HG03457 (cell line): ENCODE results near the gene FOXL2NB.

Source experiments
- ATAC-seq: cut with Tn5 transposase; IDR thresholded peaks from one replicate; pipeline ENCODE4 v1.9.1; 2021; ENCODE audit warnings: moderate number of reproducible peaks; ENCODE audit not compliant: unreplicated experiment

Gene FOXL2NB

DNA sequence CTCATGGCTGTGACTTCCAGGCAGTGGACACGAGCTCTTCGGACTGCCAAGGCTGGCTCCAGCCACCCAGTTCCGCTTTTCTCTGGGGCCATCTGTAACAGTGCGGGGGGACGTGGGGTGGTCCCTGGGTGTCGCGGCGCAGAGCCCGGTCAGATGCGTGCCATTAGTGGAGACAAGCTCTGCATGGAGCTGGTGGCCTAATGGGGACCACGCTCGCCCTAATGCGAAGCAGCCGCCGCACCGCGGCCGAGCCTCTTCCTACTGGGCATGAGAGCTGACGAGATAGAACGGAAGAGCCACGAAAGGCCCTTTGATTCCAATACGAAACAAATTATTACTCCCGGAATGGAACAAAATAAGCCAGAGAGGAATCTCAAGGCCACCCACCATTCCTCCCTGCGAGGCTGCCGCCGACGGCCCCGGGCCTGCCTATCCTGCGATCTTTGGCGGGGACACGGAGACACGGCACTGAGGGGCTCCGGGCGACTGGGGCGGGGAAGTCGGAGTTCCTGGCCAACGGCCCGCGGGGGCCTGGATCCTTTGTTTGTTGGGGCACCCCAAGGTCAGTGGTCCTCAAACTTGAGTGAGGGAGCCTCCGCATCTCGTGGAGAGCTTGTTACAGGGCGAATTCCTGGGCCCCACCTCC lies 18.2 kb upstream of the FOXL2NB start:
- no peak for ATAC-seq

- ATAC-seq = no peak
Observed at GRCh38 chr3:138933068-138933668, 13.8 kb upstream of the FOXL2NB start.

- ATAC-seq = no peak
Observed at GRCh38 chr3:138933981-138934691, 12.9 kb upstream of the FOXL2NB start.

- no peak for ATAC-seq
Observed at GRCh38 chr3:138935505-138935862, 11.5 kb upstream of the FOXL2NB start.

DNA sequence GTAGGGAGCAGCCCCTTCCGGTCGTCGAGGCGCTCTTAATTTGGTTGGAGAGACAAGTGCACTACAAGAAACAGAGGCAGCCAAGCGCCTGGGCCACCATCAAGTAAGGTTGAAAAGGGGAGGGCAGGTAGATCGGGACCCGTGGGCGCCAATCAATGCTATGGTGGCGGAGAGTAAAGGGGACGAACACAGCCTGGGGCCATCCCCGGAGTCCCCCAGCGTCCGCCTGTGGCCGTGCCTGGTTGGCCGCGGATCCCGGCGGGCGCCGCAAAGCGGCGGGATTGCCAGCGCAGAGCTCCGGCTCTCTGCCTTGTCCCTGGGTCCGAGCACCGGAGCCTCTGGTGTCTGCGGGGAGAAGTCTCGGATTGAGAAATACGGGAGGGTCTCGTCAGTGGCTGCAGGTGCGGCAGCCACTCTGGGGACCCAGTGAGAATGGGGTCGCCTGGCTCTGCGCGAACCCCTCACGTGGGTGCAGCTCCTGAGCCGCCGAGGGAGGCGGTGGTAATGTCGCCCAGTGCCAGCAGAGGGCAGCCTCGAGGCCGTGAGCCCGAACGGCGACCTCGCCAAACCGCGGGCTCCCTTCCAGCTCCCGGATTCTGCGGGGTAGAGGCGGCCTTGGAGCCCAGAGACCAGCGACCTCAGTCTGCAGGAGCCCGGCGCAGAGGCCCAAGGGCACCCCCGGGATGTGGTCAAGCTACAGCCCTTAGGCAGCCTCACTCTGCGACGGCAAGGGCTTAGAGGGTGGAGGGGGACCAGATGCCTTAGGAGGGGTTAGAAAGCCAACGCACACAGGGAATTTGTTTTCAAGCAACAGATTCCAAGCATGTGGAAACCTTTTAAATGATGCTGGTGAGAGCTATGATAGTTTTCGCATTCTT lies 10.9 kb upstream of the FOXL2NB start:
- no peak for ATAC-seq

DNA sequence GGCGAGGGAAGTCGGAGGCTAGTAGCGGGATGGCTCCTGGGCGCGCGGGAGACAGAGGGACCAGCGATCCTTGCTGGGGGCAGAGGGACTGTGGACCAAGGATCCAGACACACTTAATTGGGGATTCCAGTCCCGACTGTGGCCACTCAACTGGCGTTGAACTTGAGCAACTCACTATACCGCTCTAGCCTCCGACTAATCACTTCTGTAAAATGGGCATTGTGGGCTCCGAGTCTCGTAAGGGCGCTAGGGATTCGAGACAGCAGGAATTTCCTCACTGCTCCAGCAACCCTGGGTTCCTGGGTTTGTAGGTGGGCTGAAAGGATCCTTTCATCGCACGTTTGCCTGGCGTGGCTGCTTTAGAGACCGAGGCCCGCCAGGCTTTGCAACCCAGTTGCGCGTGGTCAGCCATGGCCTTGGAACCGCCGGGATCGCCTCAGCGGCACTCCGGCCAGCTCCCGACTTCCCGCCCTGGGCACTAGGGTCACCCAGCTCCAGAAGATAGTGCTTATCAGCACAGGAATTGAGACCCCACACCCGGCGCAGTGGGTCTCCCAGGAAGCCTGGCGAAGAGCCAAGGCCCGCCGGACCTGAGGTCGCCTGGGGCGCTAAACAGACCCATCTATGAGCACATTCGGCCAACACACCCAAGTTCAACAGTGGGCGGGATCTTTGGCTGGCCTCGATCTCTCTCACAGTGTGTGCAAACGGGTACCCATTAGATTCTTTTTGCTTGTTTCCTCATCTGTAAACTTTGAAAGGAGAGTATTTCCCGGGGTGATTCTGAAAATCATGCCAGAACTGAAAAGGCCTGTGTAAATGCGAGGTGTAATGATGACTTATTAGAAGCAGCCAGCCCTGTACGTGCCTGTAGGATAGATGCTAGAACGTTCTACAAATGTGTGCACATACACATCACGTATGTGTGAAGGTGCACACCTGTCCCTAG lies 10.0 kb upstream of the FOXL2NB start:
- ATAC-seq = no peak

- ATAC-seq = no peak
Observed at GRCh38 chr3:138937690-138938055, 9.3 kb upstream of the FOXL2NB start.

- ATAC-seq = no peak
Observed at GRCh38 chr3:138938056-138938876, 8.8 kb upstream of the FOXL2NB start.

- ATAC-seq = no peak
Observed at GRCh38 chr3:138938877-138939560, 8.0 kb upstream of the FOXL2NB start.

DNA sequence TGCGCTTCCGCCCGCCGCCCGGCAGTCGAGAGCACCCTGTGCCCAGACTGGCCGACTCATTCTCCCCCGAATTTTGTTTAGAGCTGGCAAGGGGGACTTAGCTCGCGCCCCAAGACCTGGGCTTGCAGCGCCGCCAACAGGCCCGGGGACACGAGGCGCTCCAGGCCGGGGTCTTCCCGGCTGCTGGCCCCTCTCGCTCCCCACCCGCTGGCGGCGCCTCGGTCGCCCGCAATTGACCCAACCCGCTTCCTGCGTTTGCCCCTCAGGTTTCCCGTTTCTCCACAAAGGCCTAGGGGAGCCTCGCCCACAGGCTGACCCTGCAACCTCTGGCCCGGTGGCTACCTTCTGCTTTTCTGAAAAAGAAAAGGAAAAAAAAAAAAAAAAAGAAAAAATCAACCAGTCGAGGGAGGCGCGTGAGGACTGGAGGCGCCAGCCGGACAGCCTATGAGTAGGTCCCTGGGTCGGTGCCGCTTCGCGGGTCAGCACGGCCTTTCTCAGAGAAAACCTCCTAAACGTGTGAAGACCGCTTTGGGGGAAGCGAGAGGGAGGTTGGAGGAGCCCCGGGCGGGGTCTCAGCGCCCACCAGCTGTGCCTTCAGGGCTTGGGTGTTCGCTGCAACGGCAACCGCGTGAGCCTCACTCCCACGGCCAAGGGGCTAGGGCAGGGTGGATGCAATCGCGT lies 7.3 kb upstream of the FOXL2NB start:
- no peak for ATAC-seq

DNA sequence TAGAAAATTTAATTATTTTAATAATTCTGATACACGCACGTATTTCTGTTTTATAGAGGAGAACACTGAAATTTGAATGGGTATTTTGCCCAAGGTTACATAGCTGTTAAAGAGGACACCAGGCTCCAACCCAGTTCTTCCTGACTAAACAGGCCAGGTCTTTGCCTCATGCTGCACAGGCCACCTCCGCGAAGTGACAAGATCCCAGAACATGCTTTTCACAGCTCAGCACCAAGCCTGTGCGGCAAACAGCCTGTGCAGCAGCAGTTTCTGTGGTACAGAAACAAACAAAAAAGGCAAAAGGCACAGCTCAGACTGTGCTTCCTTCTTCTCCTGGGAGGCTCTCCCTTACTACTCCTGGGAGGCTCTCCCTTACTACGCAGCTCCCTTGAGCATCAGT lies 6.6 kb upstream of the FOXL2NB start:
- ATAC-seq = no peak

DNA sequence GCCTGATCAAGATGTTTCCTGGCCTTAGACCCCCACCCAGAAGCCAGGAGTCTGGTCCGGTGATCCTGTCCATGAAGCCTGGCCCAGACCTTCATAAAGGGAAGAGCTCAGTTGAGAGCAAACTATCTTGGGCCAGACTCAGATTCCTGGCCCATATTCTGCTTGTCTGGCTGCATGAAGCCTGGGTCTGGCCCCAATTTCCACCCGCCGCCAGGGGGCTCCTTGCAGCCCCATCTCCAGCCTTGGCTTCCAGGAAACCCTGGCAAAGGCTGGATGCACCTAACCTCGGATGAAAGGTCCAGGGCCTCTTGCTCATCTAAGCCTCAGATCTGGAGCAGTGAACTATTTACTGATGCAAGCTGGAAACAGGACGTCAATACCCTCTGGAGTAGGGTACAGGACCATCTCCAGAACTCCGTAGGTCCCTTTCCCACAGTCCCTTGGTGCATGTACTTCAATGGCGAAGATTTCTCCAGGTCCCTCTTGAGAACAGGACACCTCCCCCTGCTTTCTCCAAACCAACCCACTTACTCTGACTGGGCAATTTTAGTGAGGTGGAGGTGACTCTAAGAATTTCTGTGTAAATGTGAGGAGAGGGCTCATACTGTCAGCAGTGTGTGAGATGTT lies 5.6 kb upstream of the FOXL2NB start:
- no peak for ATAC-seq

DNA sequence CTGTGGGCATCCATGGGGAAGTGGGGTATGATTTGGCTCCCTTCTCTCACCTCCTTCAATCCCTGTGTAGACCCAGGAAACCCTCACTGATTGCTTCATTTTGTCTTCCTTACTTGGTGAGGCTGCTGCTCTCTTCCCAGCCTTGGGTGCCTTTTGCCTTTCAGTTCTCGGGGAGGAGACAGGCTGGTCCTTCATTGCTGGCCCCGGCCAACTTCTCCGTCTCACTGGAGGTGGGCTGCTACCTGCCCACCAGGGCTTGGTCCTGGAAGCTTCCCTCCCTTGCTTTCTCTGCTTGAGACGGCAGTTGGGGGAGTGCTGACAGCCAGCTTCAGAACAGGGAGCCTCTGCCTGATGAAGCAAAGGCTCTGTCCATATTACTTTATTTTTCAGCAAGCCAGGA lies 4.7 kb upstream of the FOXL2NB start:
- ATAC-seq = no peak

GRCh38 chr3:138942861-138943623 lies 4.0 kb upstream of the FOXL2NB start:
- no peak for ATAC-seq

DNA sequence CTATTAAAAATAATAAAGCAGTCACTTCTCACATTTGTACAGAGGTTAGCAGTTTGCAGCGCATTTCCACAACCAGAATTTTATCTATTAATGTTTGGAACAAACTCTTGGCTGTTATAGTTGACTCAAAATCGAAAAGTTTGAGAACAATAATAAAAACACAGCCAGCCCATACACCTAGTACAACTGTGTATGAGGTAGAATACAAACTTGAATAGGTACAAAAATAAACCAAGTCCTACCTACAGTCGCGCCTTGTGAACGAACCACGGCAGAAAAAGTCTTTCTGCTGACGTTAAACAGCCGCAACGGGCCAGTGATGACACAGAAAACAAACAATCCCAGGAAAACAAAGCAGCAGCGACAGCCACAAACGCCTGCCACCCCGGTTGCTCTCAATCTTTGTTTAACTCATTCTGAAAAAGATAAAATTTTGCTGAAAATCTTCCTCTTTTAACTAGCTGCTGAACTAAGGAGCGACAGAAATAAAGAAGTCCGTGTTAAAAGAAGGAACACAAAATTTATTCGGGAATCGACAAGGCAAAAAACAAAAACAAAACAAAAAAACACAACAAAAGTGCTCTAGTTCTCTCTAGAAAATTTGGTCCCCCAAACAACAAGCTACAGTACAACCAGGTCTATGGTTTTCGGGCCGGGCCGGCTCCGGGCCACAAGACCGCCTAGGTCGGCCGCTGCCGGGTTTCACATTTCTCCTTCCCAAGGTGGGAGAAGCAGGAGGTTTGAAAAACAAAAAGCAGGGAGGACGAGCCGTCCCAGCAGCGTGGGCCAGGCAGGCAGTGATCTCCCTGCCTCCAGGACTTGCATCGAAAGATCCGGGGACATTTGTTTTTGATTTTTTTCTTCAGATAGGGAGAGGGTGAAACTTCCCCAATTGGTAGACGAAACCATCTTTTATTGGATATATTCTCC lies 3.0 kb upstream of the FOXL2NB start:
- ATAC-seq = no peak

DNA sequence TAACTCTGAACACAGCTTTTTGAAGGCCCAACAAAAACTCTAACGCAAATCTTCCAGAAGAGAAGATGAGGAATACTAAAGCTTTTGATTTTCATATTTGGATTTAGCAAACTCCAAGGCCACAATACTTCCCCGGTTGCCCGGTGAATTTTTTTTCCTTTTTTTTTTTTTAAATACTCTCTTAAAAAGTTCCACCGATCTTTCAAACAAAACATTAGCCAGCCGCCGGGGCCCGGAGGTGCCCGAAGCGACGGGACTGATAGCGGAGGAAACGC lies 2.4 kb upstream of the FOXL2NB start:
- ATAC-seq = no peak
